Mammary epithelial cell (primary cell): Measurements from ENCODE around the gene ABCA6.

Source experiments
- CTCF ChIP-seq, 2 donors: IDR thresholded peaks in 1 of 2; conservative IDR thresholded peaks in 1 of 2; 2 replicates each; pipeline ENCODE4 v1.5.1; 2011 to 2012; ENCODE audit warnings: inconsistent platforms in 2 of 2, low read length in 2 of 2, mild to moderate bottlenecking in 2 of 2, control low read depth in 1 of 2, low read depth in 1 of 2; ENCODE audit not compliant: insufficient read depth in 1 of 2; ENCODE audit errors: extremely low read depth in 1 of 2
- EZH2 ChIP-seq: IDR thresholded peaks from 2 replicates; pipeline ENCODE4 v1.6.1; 2012; ENCODE audit warnings: low read length, inconsistent platforms, borderline replicate concordance

GRCh38 chr17:69179227-69179952 is 37.7 kb upstream of the ABCA6 start:
- TF ChIP-seq CTCF (conservative IDR thresholded peaks at IDR 0.05 in 1 of 2, IDR thresholded peaks at IDR 0.05 in 1 of 2; ENCODE audit: extremely low read depth in 1 of 2, insufficient read depth in 1 of 2, low read depth in 1 of 2, low read length in 2 of 2), result no peak
- no peak for TF ChIP-seq EZH2
